ENCODE data around the gene DDIT4.
A peak's percentile ranks its signal among the peaks of the same experiment; 100 is the strongest.

Gene DDIT4

GRCh38 chr10:72321248-72322029, 47.7 kb downstream of the DDIT4 start:
- no peak overlapping the region for H3K4me3 ChIP-seq
- peak overlapping the region; percentile 84 to 85 for H3K27ac ChIP-seq
- H3K27me3 ChIP-seq: no peaks in the 10 kb centered on the region
- DNase-seq: no peak
- intact Hi-C loops (cut with DNase I; ENCODE audit: low total_unique reads): loop anchor here (5.0 kb wide), 1 partner anchor 359 kb away; the partner anchor contains the start of gene CHST3
- no peaks in the 10 kb centered on the region for H3K9me3 ChIP-seq
- H3K36me3 ChIP-seq: no peaks in the 10 kb centered on the region
- TF ChIP-seq, protein P1, sequence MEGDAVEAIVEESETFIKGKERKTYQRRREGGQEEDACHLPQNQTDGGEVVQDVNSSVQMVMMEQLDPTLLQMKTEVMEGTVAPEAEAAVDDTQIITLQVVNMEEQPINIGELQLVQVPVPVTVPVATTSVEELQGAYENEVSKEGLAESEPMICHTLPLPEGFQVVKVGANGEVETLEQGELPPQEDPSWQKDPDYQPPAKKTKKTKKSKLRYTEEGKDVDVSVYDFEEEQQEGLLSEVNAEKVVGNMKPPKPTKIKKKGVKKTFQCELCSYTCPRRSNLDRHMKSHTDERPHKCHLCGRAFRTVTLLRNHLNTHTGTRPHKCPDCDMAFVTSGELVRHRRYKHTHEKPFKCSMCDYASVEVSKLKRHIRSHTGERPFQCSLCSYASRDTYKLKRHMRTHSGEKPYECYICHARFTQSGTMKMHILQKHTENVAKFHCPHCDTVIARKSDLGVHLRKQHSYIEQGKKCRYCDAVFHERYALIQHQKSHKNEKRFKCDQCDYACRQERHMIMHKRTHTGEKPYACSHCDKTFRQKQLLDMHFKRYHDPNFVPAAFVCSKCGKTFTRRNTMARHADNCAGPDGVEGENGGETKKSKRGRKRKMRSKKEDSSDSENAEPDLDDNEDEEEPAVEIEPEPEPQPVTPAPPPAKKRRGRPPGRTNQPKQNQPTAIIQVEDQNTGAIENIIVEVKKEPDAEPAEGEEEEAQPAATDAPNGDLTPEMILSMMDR (IDR thresholded peaks at IDR 0.05): no peak
- H3K4me1 ChIP-seq: peaks cover 0 to 68% (median 50%) of the 10 kb centered on the region in 4 donors

- peaks cover 0 to 63% (median 45%) of the 10 kb centered on the region in 4 donors for H3K4me1 ChIP-seq
- intact Hi-C loops (cut with DNase I; ENCODE audit: low total_unique reads): loop anchor here (5.0 kb wide), 1 partner anchor 360 kb away; the partner anchor contains the start of gene CHST3
- H3K36me3 ChIP-seq: no peaks in the 10 kb centered on the region
- TF ChIP-seq, protein P1 (IDR thresholded peaks at IDR 0.05): no peak
- H3K27ac ChIP-seq: peak overlapping the region; percentile 10 to 85
- H3K27me3 ChIP-seq: no peaks in the 10 kb centered on the region
- DNase-seq: no peak
- no peaks in the 10 kb centered on the region for H3K9me3 ChIP-seq
- H3K4me3 ChIP-seq: no peak overlapping the region
Observed at GRCh38 chr10:72322030-72322279, 48.2 kb downstream of the DDIT4 start.

- Histone ChIP-seq H3K27ac (peak overlapping the region; percentile 10 to 85), H3K4me3 (no peak overlapping the region), H3K4me1 (peaks cover 0 to 60% (median 43%) of the 10 kb centered on the region in 4 donors), H3K27me3 (no peaks in the 10 kb centered on the region), H3K36me3 (no peaks in the 10 kb centered on the region), H3K9me3 (no peaks in the 10 kb centered on the region)
- no peak for DNase-seq
- TF ChIP-seq, protein P1 (IDR thresholded peaks at IDR 0.05): no peak
- intact Hi-C loops (cut with DNase I; ENCODE audit: low total_unique reads): loop anchor here (5.0 kb wide), 1 partner anchor 360 kb away; the partner anchor contains the start of gene CHST3
Observed at GRCh38 chr10:72322280-72323058, 48.7 kb downstream of the DDIT4 start.

DNA sequence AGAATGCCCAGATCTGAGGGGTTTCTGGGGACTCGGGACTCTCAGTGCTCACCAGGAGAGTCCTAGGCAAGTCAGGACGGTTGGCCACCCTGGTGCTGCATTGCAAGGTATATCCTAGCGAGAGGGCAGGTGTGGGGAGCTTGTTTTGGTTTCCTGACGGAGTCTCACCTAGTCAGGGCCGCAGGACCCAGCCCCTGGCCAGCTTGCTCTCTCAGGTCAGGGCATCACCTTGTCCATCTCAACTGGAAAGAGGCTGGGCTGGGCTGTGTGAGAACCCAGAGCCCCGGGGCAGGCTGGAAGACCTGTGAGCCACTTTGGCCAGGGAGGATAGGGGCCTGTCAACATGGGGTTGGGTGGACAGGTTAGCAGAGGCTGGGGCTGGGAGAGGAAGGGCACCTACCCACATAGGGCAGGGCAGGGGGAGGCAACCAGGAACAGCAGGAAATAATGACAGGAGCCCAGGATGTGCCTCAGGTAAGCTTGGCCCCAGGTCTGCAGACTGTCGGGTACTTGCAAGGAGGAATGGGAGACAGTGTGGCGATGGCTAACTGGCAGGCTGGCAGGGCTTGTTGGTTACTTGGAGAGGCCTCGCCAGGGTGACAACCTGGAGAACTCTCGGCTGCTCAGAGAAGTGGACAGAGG, 49.5 kb downstream of the DDIT4 start:
- peaks cover 0 to 68% (median 50%) of the 10 kb centered on the region in 4 donors for H3K4me1 ChIP-seq

DNA sequence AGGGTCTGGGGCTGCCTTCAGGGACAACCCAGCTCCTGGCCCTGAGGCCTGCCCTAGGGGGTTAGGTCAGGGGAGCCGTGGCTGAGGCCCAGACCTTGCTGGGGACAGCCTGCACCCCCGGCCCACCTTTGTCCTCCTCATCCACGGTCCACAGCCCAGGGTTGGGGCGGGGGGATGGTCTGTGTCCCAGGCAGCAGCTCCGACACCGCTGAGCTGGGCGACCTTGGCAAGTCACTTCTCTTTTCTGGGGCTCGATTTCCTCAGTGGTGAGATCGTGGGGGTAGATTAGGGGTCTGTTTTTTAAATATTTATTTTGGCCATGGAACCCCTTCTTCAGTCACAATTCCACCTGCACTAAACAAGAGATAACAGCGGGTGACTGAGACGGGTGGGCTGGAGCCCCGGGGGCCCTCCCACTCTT, 50.1 kb downstream of the DDIT4 start:
- Histone ChIP-seq H3K27ac (peak overlapping the region in 1 of 2 donors; percentile 1), H3K4me1 (peaks cover 0 to 69% (median 52%) of the 10 kb centered on the region in 4 donors)
- intact Hi-C loops (cut with DNase I; ENCODE audit: low total_unique reads): loop anchor here (5.0 kb wide), 1 partner anchor 361 kb away; the partner anchor contains the start of gene CHST3

More for the DNA sequence above, 49.5 kb downstream of the DDIT4 start:
- no peaks in the 10 kb centered on the region for H3K36me3 ChIP-seq
- H3K9me3 ChIP-seq: no peaks in the 10 kb centered on the region
- H3K4me3 ChIP-seq: no peak overlapping the region
- peak overlapping the region; percentile 10 to 85 for H3K27ac ChIP-seq
- H3K27me3 ChIP-seq: no peaks in the 10 kb centered on the region
- intact Hi-C loops (cut with DNase I; ENCODE audit: low total_unique reads): loop anchor here (5.0 kb wide), 1 partner anchor 361 kb away; the partner anchor contains the start of gene CHST3
- TF ChIP-seq, protein P1 (IDR thresholded peaks at IDR 0.05): no peak
- no peak for DNase-seq

More for the DNA sequence above, 50.1 kb downstream of the DDIT4 start:
- no peak overlapping the region for H3K4me3 ChIP-seq
- H3K27me3 ChIP-seq: no peaks in the 10 kb centered on the region
- no peaks in the 10 kb centered on the region for H3K9me3 ChIP-seq
- TF ChIP-seq, protein P1 (IDR thresholded peaks at IDR 0.05): no peak
- no peak for DNase-seq
- no peaks in the 10 kb centered on the region for H3K36me3 ChIP-seq
